Loucy (cell line): ENCODE results near the gene PMM1.

Experiments
- H2AFZ ChIP-seq: fragments of 200-600 bp; sonication (generic); 2 replicates; pipeline ENCODE4 v1.6.0; 2016; ENCODE audit warnings: antibody characterized with exemption, mild to moderate bottlenecking, low read length, moderate library complexity
- H3F3A ChIP-seq: fragments of 200-600 bp; 2 replicates; pipeline ENCODE4 v1.6.0; 2016; ENCODE audit warnings: antibody characterized with exemption, low read depth, mild to moderate bottlenecking
- H3K27me3 ChIP-seq: fragments of 200-600 bp; sonication (generic); 2 replicates; pipeline ENCODE4 v1.6.1; 2014; ENCODE audit warnings: low read length, mild to moderate bottlenecking; ENCODE audit not compliant: insufficient read depth, poor library complexity, severe bottlenecking
- H3K36me3 ChIP-seq: fragments of 200-600 bp; sonication (generic); 2 replicates; pipeline ENCODE4 v1.6.1; 2016; ENCODE audit warnings: low read length; ENCODE audit not compliant: insufficient read depth
- H3K4me1 ChIP-seq: fragments of 200-600 bp; sonication (generic); 2 replicates; pipeline ENCODE4 v1.5.1; 2014; ENCODE audit warnings: low read length, mild to moderate bottlenecking; ENCODE audit not compliant: insufficient read depth, poor library complexity, severe bottlenecking
- H3K4me2 ChIP-seq: fragments of 200-600 bp; sonication (generic); 2 replicates; pipeline ENCODE4 v1.6.0; 2014; ENCODE audit warnings: antibody characterized with exemption, low read length, low read depth, mild to moderate bottlenecking; ENCODE audit not compliant: poor library complexity, severe bottlenecking
- H3K4me3 ChIP-seq: fragments of 200-600 bp; sonication (generic); 2 replicates; pipeline ENCODE4 v1.5.1; 2014; ENCODE audit warnings: low read length, mild to moderate bottlenecking, mixed read lengths; ENCODE audit not compliant: poor library complexity, severe bottlenecking
- H3K79me2 ChIP-seq: fragments of 200-600 bp; sonication (generic); 2 replicates; pipeline ENCODE4 v1.6.1; 2014; ENCODE audit warnings: low read length; ENCODE audit not compliant: insufficient read depth
- H3K9ac ChIP-seq: fragments of 200-600 bp; sonication (generic); 2 replicates; pipeline ENCODE4 v1.6.0; 2014; ENCODE audit warnings: mild to moderate bottlenecking, low read depth, low read length, moderate library complexity; ENCODE audit not compliant: poor library complexity, severe bottlenecking
- H3K9me2 ChIP-seq: fragments of 200-600 bp; sonication (generic); replicated peaks from 2 replicates; pipeline ENCODE4 v1.6.1; 2016; ENCODE audit warnings: low read depth, low read length, mixed read lengths
- H3K9me3 ChIP-seq: fragments of 200-600 bp; sonication (generic); 2 replicates; pipeline ENCODE4 v1.6.1; 2014; ENCODE audit warnings: mild to moderate bottlenecking, antibody characterized with exemption, low read length, low read depth; ENCODE audit not compliant: insufficient read depth
- H4K20me1 ChIP-seq: fragments of 200-600 bp; sonication (generic); 2 replicates; pipeline ENCODE4 v1.6.0; 2014; ENCODE audit warnings: antibody characterized with exemption, low read length, mild to moderate bottlenecking; ENCODE audit not compliant: insufficient read depth, poor library complexity, severe bottlenecking
- EZH2phosphoT487 ChIP-seq: fragments of 200-600 bp; IDR thresholded peaks from 2 replicates; pipeline ENCODE4 v1.6.1; 2018; ENCODE audit warnings: antibody characterized with exemption, mild to moderate bottlenecking, moderate library complexity, borderline replicate concordance
- TF ChIP-seq, protein P1 (sequence below): fragments of 200-600 bp; sonication (generic); conservative IDR thresholded peaks from 2 replicates; pipeline ENCODE4 v1.5.1; 2014; ENCODE audit warnings: mild to moderate bottlenecking, antibody characterized with exemption, low read length

PMM1 gene

DNA sequence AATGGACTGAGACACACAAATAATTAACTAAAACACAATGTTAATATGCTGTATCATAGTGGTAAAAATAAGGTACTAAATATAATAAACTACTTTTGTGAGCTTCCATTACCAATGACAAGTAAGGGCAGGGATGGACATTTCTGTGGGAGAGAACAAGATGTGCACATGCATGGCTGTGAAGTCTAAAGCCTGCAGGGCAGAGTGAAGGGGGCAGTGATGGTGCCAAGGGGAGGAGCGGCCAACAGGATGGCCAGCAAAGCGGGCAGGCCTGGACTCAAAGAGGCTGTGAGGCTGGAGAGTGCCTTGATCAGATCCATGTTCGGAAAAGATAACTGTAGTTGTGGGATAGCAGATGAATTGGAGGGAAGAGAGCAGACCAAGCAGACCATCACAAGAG, 18.7 kb upstream of the PMM1 start:
- H3K79me2 ChIP-seq, result no peaks in the 10 kb centered on the region
- H3K9me3 ChIP-seq, result no peaks in the 10 kb centered on the region
- H4K20me1 ChIP-seq, result peaks cover 40% of the 10 kb centered on the region
- no peak overlapping the region for H3K9ac ChIP-seq
- H3K4me2 ChIP-seq, result no peak overlapping the region
- no peaks in the 10 kb centered on the region for H3K36me3 ChIP-seq
- peaks cover 4% of the 10 kb centered on the region; the same call in 1 of the 2 replicates for H3F3A ChIP-seq
- H3K4me3 ChIP-seq, result no peak overlapping the region
- TF ChIP-seq EZH2phosphoT487, result no peak
- TF ChIP-seq, protein P1, sequence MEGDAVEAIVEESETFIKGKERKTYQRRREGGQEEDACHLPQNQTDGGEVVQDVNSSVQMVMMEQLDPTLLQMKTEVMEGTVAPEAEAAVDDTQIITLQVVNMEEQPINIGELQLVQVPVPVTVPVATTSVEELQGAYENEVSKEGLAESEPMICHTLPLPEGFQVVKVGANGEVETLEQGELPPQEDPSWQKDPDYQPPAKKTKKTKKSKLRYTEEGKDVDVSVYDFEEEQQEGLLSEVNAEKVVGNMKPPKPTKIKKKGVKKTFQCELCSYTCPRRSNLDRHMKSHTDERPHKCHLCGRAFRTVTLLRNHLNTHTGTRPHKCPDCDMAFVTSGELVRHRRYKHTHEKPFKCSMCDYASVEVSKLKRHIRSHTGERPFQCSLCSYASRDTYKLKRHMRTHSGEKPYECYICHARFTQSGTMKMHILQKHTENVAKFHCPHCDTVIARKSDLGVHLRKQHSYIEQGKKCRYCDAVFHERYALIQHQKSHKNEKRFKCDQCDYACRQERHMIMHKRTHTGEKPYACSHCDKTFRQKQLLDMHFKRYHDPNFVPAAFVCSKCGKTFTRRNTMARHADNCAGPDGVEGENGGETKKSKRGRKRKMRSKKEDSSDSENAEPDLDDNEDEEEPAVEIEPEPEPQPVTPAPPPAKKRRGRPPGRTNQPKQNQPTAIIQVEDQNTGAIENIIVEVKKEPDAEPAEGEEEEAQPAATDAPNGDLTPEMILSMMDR, result no peak
- no peaks in the 10 kb centered on the region for H3K9me2 ChIP-seq
- H2AFZ ChIP-seq, result no peak overlapping the region
- H3K27me3 ChIP-seq, result peaks cover 91% of the 10 kb centered on the region
- H3K4me1 ChIP-seq, result peaks cover 3% of the 10 kb centered on the region

DNA sequence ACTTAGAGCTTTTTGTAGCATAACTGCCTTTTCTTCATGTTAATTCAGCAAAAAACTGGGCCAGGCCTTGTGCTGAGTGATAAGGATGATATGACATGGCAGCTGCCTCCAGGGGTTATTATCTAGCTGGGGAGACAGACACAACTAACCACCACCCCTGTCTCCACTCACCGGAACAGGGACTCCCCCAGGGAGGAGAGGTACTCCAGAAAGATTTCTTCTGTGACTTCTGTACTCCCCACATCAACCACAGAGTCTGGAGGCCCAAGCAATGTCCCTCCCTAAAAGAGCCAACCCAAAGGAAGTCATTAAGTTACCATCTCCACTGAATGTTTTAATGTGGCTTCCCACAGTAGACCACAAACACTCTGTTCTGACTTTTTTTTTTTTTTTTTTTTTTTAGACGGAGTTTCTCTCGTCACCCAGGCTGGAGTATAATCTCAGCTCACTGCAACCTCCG, 14.3 kb upstream of the PMM1 start:
- H3F3A ChIP-seq, result peaks cover 5% of the 10 kb centered on the region; the same call in 1 of the 2 replicates
- no peak overlapping the region for H2AFZ ChIP-seq
- H3K9me3 ChIP-seq, result no peaks in the 10 kb centered on the region
- no peak overlapping the region for H3K9ac ChIP-seq
- no peak overlapping the region for H3K4me3 ChIP-seq
- no peaks in the 10 kb centered on the region for H3K9me2 ChIP-seq
- peaks cover 48% of the 10 kb centered on the region for H4K20me1 ChIP-seq
- TF ChIP-seq, protein P1, result no peak
- peak; percentile 99 for TF ChIP-seq EZH2phosphoT487
- H3K79me2 ChIP-seq, result no peaks in the 10 kb centered on the region
- H3K4me1 ChIP-seq, result peaks cover 4% of the 10 kb centered on the region
- H3K36me3 ChIP-seq, result no peaks in the 10 kb centered on the region
- peaks cover 93% of the 10 kb centered on the region for H3K27me3 ChIP-seq
- H3K4me2 ChIP-seq, result no peak overlapping the region

DNA sequence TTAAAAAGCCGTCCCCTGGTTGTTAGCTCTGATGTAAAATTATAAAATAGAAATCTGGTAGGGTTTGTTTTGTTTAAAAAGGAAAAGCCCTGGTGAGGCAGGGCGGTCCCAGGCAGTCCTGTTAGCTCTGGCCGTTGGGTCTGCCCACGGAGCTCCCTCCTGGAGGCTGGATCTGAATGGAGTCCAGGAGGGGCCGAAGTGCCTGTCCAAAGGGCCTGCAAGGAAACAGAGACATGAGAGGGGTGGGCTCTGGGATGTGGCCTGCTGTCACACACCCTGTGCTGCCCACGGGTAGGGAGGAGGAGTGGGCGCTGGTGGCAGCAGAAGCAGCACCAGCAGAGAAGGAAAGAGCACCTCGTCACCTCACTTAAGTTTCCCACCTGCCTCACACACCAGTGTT, 11.3 kb upstream of the PMM1 start:
- Histone ChIP-seq H2AFZ (no peak overlapping the region), H3K4me3 (no peak overlapping the region), H4K20me1 (peaks cover 42% of the 10 kb centered on the region), H3K4me1 (peaks cover 4% of the 10 kb centered on the region), H3K79me2 (no peaks in the 10 kb centered on the region), H3K9me3 (no peaks in the 10 kb centered on the region), H3K27me3 (peaks cover 92% of the 10 kb centered on the region), H3K9ac (no peak overlapping the region), H3F3A (peaks cover 5% of the 10 kb centered on the region; the same call in 1 of the 2 replicates), H3K4me2 (no peak overlapping the region), H3K36me3 (no peaks in the 10 kb centered on the region), H3K9me2 (no peaks in the 10 kb centered on the region)
- TF ChIP-seq EZH2phosphoT487, result no peak
